ENCODE measurements around the gene NKTR.
A peak's percentile ranks its signal among the peaks of the same experiment; 100 is the strongest.

NKTR gene

DNA sequence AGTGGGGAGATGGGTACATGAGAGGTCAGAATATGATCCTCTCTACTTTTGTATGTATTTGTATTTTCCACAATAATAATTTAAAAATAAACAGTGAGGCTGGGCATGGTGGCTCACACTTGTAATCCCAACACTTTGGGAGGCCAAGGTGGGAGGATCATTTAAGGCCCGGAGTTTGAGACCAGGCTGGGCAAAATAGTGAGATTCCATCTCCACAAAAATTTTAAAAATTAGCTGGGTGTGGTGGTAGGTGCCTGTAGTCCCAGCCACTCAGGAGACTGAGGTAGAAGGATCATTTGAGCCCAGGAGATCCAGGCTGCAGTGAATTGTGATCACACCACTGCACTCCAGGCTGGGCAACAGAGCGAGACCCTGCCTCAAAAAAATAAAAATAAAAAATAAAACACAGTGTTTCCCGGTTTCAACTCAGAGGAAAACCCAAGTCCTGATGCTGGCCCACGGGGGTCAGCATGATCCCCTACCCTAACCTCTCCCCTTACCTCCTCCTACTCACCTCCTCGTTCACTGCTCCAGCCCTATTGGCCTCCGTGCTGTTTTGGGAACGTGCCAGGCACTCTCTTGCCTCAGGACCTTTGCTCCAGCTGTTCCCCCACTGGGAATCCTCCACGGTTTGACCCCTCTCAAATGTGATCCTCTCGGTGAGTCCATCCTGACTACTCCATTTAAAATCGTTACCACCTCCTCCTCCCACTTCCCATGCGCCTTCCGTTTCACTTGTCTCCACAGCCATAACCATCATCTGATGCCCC lies 82.0 kb downstream of the NKTR start:
- H2BK15ac ChIP-seq (replicated peaks; ENCODE audit: low read depth): no peak overlapping the region
- H3K4me2 ChIP-seq (ENCODE audit: low read length): no peak overlapping the region
- no peaks in the 10 kb centered on the region for H3K79me2 ChIP-seq (ENCODE audit: control insufficient read depth, insufficient read depth, low read length)
- H3K9ac ChIP-seq (ENCODE audit: low read length): no peak overlapping the region
- no peaks in the 10 kb centered on the region for H3K27me3 ChIP-seq (ENCODE audit: insufficient read depth, low read length, poor library complexity)
- H3K36me3 ChIP-seq (ENCODE audit: control insufficient read depth, insufficient read depth, low read length): no peaks in the 10 kb centered on the region
- H3K4me1 ChIP-seq (ENCODE audit: control insufficient read depth, low read depth, low read length): no peaks in the 10 kb centered on the region
- no peak overlapping the region for H2AK5ac ChIP-seq (ENCODE audit: low read length)
- no peak for DNase-seq
- WGBS (ENCODE audit: extremely low coverage, insufficient coverage, low lambda C conversion rate): no CpG with 5 or more reads among the region's 12 CpGs
- no peak overlapping the region for H3K18ac ChIP-seq (ENCODE audit: low read length)
- no peak overlapping the region for H4K8ac ChIP-seq (ENCODE audit: low read depth, low read length)
- no peaks in the 10 kb centered on the region for H3K79me1 ChIP-seq (ENCODE audit: low read length)
- H3K27ac ChIP-seq (ENCODE audit: low read depth, low read length): no peak overlapping the region
- H3K4me3 ChIP-seq (ENCODE audit: low read length): no peak overlapping the region
- H3K4ac ChIP-seq (ENCODE audit: low read depth, low read length): no peak overlapping the region
- no peak overlapping the region for H2BK120ac ChIP-seq (ENCODE audit: low read depth, low read length)
- H4K5ac ChIP-seq (ENCODE audit: low read length): no peak overlapping the region
- no peak overlapping the region for H3K56ac ChIP-seq (ENCODE audit: low read length)
- H2BK5ac ChIP-seq (ENCODE audit: low read length): no peak overlapping the region
- H3K23ac ChIP-seq (ENCODE audit: low read length): no peak overlapping the region

DNA sequence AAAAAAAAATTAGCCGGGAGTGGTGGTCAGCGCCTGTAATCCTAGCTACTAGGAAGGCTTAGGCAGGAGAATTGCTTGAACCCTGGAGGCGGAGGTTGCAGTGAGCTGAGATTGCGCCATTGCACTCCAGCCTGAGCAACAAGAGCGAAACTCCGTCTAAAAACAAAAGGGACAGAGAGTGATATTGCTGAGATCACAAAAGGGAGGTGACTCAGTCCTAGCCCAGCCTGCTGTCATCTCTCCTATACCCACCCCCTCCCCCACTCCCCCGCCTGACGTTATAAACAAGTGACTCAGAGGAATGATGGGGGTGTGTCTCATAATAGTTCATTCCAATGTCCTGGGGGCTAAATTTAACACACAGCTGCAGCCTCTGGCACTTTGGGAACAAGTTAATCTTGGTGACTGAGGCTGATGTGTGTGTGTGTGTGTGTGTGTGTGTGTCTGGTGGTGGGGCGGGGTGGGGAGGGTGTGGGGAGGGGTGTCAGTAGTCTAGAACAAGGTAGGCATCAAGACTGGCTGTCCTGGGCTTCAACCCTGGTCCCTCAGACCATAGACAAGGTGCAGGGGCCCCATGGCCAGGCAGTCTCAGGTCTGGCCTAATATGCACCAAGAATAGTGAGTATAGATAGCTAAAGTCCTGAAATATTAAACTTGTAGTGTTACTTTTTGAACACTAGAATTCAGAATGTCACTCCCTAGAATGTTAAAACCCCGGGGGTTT lies 83.6 kb downstream of the NKTR start:
- Histone ChIP-seq H3K9ac (ENCODE audit: low read length) (no peak overlapping the region), H3K4ac (ENCODE audit: low read depth, low read length) (no peak overlapping the region), H3K4me1 (ENCODE audit: control insufficient read depth, low read depth, low read length) (no peaks in the 10 kb centered on the region), H3K18ac (ENCODE audit: low read length) (no peak overlapping the region), H3K27ac (ENCODE audit: low read depth, low read length) (no peak overlapping the region), H4K5ac (ENCODE audit: low read length) (no peak overlapping the region), H3K23ac (ENCODE audit: low read length) (no peak overlapping the region), H3K79me1 (ENCODE audit: low read length) (no peaks in the 10 kb centered on the region), H3K79me2 (ENCODE audit: control insufficient read depth, insufficient read depth, low read length) (no peaks in the 10 kb centered on the region), H2BK120ac (ENCODE audit: low read depth, low read length) (no peak overlapping the region), H2BK5ac (ENCODE audit: low read length) (no peak overlapping the region), H2AK5ac (ENCODE audit: low read length) (no peak overlapping the region), H3K27me3 (ENCODE audit: insufficient read depth, low read length, poor library complexity) (no peaks in the 10 kb centered on the region), H4K8ac (ENCODE audit: low read depth, low read length) (no peak overlapping the region), H3K4me3 (ENCODE audit: low read length) (no peak overlapping the region), H3K56ac (ENCODE audit: low read length) (no peak overlapping the region), H3K4me2 (ENCODE audit: low read length) (no peak overlapping the region), H3K36me3 (ENCODE audit: control insufficient read depth, insufficient read depth, low read length) (no peaks in the 10 kb centered on the region), H2BK15ac (replicated peaks; ENCODE audit: low read depth) (no peak overlapping the region)
- WGBS (ENCODE audit: extremely low coverage, insufficient coverage, low lambda C conversion rate): no CpG with 5 or more reads among the region's 10 CpGs
- peak; percentile 78 for DNase-seq

GRCh38 chr3:42684632-42685362 lies 84.3 kb downstream of the NKTR start:
- Histone ChIP-seq H3K4me3 (ENCODE audit: low read length) (no peak overlapping the region), H3K18ac (ENCODE audit: low read length) (no peak overlapping the region), H3K9ac (ENCODE audit: low read length) (no peak overlapping the region), H2BK15ac (replicated peaks; ENCODE audit: low read depth) (no peak overlapping the region), H3K4me1 (ENCODE audit: control insufficient read depth, low read depth, low read length) (no peaks in the 10 kb centered on the region), H2BK120ac (ENCODE audit: low read depth, low read length) (no peak overlapping the region), H3K23ac (ENCODE audit: low read length) (no peak overlapping the region), H3K79me1 (ENCODE audit: low read length) (no peaks in the 10 kb centered on the region), H3K36me3 (ENCODE audit: control insufficient read depth, insufficient read depth, low read length) (no peaks in the 10 kb centered on the region), H3K79me2 (ENCODE audit: control insufficient read depth, insufficient read depth, low read length) (no peaks in the 10 kb centered on the region), H4K8ac (ENCODE audit: low read depth, low read length) (no peak overlapping the region), H3K27ac (ENCODE audit: low read depth, low read length) (no peak overlapping the region), H3K27me3 (ENCODE audit: insufficient read depth, low read length, poor library complexity) (no peaks in the 10 kb centered on the region), H3K4me2 (ENCODE audit: low read length) (no peak overlapping the region), H2AK5ac (ENCODE audit: low read length) (no peak overlapping the region), H3K56ac (ENCODE audit: low read length) (no peak overlapping the region), H3K4ac (ENCODE audit: low read depth, low read length) (no peak overlapping the region), H4K5ac (ENCODE audit: low read length) (no peak overlapping the region), H2BK5ac (ENCODE audit: low read length) (no peak overlapping the region)
- no CpG with 5 or more reads among the region's 7 CpGs for WGBS (ENCODE audit: extremely low coverage, insufficient coverage, low lambda C conversion rate)
- DNase-seq: no peak

DNA sequence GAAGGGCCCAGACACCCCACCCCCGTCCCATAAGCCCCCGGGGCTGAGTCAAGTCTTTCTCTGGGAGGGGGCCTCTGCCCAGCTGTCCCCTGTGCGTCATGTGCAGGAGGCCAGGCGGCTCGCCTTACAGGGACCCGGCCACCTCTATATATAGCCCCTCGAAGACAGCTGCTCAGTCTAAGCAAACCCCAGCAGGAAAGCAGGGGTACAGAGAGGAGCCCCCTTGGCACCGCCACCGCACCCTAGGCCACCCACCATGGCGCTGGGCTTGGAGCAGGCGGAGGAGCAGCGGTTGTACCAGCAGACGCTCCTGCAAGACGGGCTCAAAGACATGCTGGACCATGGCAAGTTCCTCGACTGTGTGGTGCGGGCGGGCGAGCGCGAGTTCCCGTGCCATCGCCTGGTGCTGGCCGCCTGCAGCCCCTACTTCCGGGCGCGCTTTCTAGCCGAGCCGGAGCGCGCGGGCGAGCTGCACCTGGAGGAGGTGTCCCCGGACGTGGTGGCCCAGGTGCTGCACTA lies 84.9 kb downstream of the NKTR start, which contains the start of gene KLHL40:
KLHL40 (plus strand) TSS at position 175 of the 519 bp plus-strand sequence; CDS start at position 257, 82 bp downstream.
- Histone ChIP-seq H3K56ac (ENCODE audit: low read length) (no peak within 1 kb of the TSS), H3K18ac (ENCODE audit: low read length) (no peak within 1 kb of the TSS), H3K27me3 (ENCODE audit: insufficient read depth, low read length, poor library complexity) (no peaks in the 10 kb centered on the region), H4K5ac (ENCODE audit: low read length) (no peak within 1 kb of the TSS), H3K23ac (ENCODE audit: low read length) (no peak within 1 kb of the TSS), H3K79me2 (ENCODE audit: control insufficient read depth, insufficient read depth, low read length) (no peaks in the 10 kb centered on the region), H3K27ac (ENCODE audit: low read depth, low read length) (no peak within 1 kb of the TSS), H3K79me1 (ENCODE audit: low read length) (no peaks in the 10 kb centered on the region), H3K9ac (ENCODE audit: low read length) (no peak within 1 kb of the TSS), H2BK120ac (ENCODE audit: low read depth, low read length) (no peak within 1 kb of the TSS), H3K36me3 (ENCODE audit: control insufficient read depth, insufficient read depth, low read length) (no peaks in the 10 kb centered on the region), H3K4me2 (ENCODE audit: low read length) (no peak within 1 kb of the TSS), H2BK15ac (replicated peaks; ENCODE audit: low read depth) (no peak within 1 kb of the TSS), H2AK5ac (ENCODE audit: low read length) (no peak within 1 kb of the TSS), H3K4ac (ENCODE audit: low read depth, low read length) (no peak within 1 kb of the TSS), H3K4me3 (ENCODE audit: low read length) (no peak within 1 kb of the TSS), H3K4me1 (ENCODE audit: control insufficient read depth, low read depth, low read length) (no peaks in the 10 kb centered on the region), H2BK5ac (ENCODE audit: low read length) (no peak within 1 kb of the TSS), H4K8ac (ENCODE audit: low read depth, low read length) (no peak within 1 kb of the TSS)
- no CpG with 5 or more reads among the region's 34 CpGs for WGBS (ENCODE audit: extremely low coverage, insufficient coverage, low lambda C conversion rate)
- DNase-seq: no peak

DNA sequence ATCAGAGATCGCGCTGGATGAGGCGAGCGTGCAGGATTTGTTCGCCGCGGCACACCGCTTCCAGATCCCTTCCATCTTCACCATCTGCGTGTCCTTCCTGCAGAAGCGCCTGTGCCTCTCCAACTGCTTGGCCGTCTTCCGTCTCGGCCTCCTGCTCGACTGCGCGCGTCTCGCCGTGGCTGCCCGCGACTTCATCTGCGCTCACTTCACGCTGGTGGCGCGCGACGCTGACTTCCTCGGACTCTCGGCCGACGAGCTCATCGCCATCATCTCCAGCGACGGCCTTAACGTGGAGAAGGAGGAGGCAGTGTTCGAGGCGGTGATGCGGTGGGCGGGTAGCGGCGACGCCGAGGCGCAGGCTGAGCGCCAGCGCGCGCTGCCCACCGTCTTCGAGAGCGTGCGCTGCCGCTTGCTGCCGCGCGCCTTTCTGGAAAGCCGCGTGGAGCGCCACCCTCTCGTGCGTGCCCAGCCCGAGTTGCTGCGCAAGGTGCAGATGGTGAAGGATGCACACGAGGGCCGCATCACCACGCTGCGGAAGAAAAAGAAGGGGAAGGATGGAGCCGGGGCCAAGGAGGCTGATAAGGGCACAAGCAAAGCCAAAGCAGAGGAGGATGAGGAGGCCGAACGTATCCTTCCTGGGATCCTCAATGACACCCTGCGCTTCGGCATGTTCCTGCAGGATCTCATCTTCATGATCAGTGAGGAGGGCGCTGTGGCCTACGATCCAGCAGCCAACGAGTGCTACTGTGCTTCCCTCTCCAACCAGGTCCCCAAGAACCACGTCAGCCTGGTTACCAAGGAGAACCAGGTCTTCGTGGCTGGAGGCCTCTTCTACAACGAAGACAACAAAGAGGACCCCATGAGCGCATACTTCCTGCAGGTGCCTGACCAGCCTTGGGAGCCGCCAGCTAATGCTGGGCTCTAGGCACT lies 85.7 kb downstream of the NKTR start:
- no peaks in the 10 kb centered on the region for H3K79me2 ChIP-seq (ENCODE audit: control insufficient read depth, insufficient read depth, low read length)
- H3K36me3 ChIP-seq (ENCODE audit: control insufficient read depth, insufficient read depth, low read length): no peaks in the 10 kb centered on the region
- no peaks in the 10 kb centered on the region for H3K27me3 ChIP-seq (ENCODE audit: insufficient read depth, low read length, poor library complexity)
- H3K79me1 ChIP-seq (ENCODE audit: low read length): no peaks in the 10 kb centered on the region
- DNase-seq: no peak
- no peak overlapping the region for H4K5ac ChIP-seq (ENCODE audit: low read length)
- H4K8ac ChIP-seq (ENCODE audit: low read depth, low read length): no peak overlapping the region
- no peak overlapping the region for H2AK5ac ChIP-seq (ENCODE audit: low read length)
- no peak overlapping the region for H3K4me2 ChIP-seq (ENCODE audit: low read length)
- H3K18ac ChIP-seq (ENCODE audit: low read length): no peak overlapping the region
- H3K9ac ChIP-seq (ENCODE audit: low read length): no peak overlapping the region
- no peak overlapping the region for H3K23ac ChIP-seq (ENCODE audit: low read length)
- H3K4me3 ChIP-seq (ENCODE audit: low read length): no peak overlapping the region
- no peak overlapping the region for H2BK5ac ChIP-seq (ENCODE audit: low read length)
- no peak overlapping the region for H3K56ac ChIP-seq (ENCODE audit: low read length)
- no peak overlapping the region for H3K27ac ChIP-seq (ENCODE audit: low read depth, low read length)
- H2BK15ac ChIP-seq (replicated peaks; ENCODE audit: low read depth): no peak overlapping the region
- no peak overlapping the region for H2BK120ac ChIP-seq (ENCODE audit: low read depth, low read length)
- WGBS (ENCODE audit: extremely low coverage, insufficient coverage, low lambda C conversion rate): no CpG with 5 or more reads among the region's 80 CpGs
- no peak overlapping the region for H3K4ac ChIP-seq (ENCODE audit: low read depth, low read length)
- H3K4me1 ChIP-seq (ENCODE audit: control insufficient read depth, low read depth, low read length): no peaks in the 10 kb centered on the region
